ENCODE measurements around the gene PCDH9. TPM values are rescaled to one million over a fixed set of nuclear protein-coding genes. Genes with fewer than 3 reads are reported as not detected.

The PCDH9 gene
- polyA plus RNA-seq, 1 of the 3 experiments (the other 2 are of a cell fraction): 1.3 TPM

GRCh38 chr13:67015976-67016600 lies 214.0 kb downstream of the PCDH9 start:
- Histone ChIP-seq H3K79me2 (ENCODE audit: insufficient read depth) (no peaks in the 10 kb centered on the region), H4K20me1 (ENCODE audit: insufficient read depth) (no peaks in the 10 kb centered on the region), H3K27me3 (ENCODE audit: insufficient read depth) (no peaks in the 10 kb centered on the region), H2AFZ (ENCODE audit: low read depth) (no peak overlapping the region), H3K9ac (no peak overlapping the region), H3K4me2 (no peak overlapping the region), H3K27ac (ENCODE audit: low read depth in 2 of 2, low read length in 1 of 2) (no peak overlapping the region), H3K4me3 (ENCODE audit: low read depth in 2 of 2, low read length in 1 of 2) (no peak overlapping the region), H3F3A (replicated peaks; ENCODE audit: insufficient read depth) (no peaks in the 10 kb centered on the region), H3K9me2 (no peaks in the 10 kb centered on the region), H3K36me3 (replicated peaks in 1 of 2; ENCODE audit: control insufficient read depth in 1 of 2, insufficient read depth in 2 of 2, low read length in 1 of 2) (no peaks in the 10 kb centered on the region), H3K4me1 (ENCODE audit: control insufficient read depth in 1 of 2, insufficient read depth in 2 of 2, low read depth in 1 of 2, low read length in 1 of 2) (no peaks in the 10 kb centered on the region), H3K9me3 (no peaks in the 10 kb centered on the region)
- DNase-seq: no peak
- POLR2A ChIA-PET: no interaction called here
- CTCF ChIA-PET: no interaction called here
- WGBS (ENCODE audit: low lambda C conversion rate): 88% methylated on average over 2 of the region's 2 CpGs
- TF ChIP-seq MAX (IDR thresholded peaks at IDR 0.05; ENCODE audit: low read depth) (no peak), NFIC (IDR thresholded peaks at IDR 0.05; ENCODE audit: borderline replicate concordance) (no peak), EZH2phosphoT487 (IDR thresholded peaks at IDR 0.05; ENCODE audit: borderline replicate concordance, low read depth) (no peak), YY1 (IDR thresholded peaks at IDR 0.05; ENCODE audit: low read depth) (no peak), SIN3A (IDR thresholded peaks at IDR 0.05; ENCODE audit: borderline replicate concordance, low read depth, low read length) (no peak), GABPA (IDR thresholded peaks at IDR 0.05; ENCODE audit: low read depth) (no peak), IRF3 (IDR thresholded peaks at IDR 0.05; ENCODE audit: low read depth, low read length) (no peak), RFX5 (IDR thresholded peaks at IDR 0.05; ENCODE audit: low read length) (no peak), SMC3 (IDR thresholded peaks at IDR 0.05; ENCODE audit: low read depth, low read length) (no peak), TCF12 (IDR thresholded peaks at IDR 0.05) (no peak), JUND (IDR thresholded peaks at IDR 0.05) (no peak), RCOR1 (IDR thresholded peaks at IDR 0.05; ENCODE audit: low read length) (no peak)

DNA sequence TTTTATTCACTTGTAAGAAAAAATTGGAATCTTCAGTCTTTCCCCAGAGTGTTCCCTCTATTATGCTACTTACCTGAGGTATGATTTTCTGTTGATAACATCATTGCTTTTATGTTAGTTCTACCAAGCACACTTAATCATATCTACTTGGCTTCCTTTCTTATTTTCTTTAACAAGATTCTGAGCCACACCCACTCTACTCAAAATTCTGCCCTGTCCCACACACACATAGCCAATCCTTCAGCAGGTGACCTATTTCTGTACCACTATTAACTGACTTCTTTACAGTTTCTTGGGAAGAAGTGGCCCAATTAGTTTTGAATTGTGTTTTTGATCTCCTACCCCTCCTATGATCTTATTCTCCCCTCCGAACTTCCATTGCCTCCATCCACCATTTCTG lies 215.7 kb downstream of the PCDH9 start:
- CTCF ChIA-PET: no interaction called here
- TF ChIP-seq USF1 (IDR thresholded peaks at IDR 0.05; ENCODE audit: borderline replicate concordance, low read depth): no peak
- no peak for TF ChIP-seq NRF1 (IDR thresholded peaks at IDR 0.05; ENCODE audit: low read depth, low read length)
- no peak for TF ChIP-seq RAD21 (IDR thresholded peaks at IDR 0.05; ENCODE audit: low read length)
- TF ChIP-seq FOSL2 (IDR thresholded peaks at IDR 0.05; ENCODE audit: borderline replicate concordance, low read depth): no peak
- TF ChIP-seq JUND (IDR thresholded peaks at IDR 0.05): no peak
- TF ChIP-seq CHD2 (IDR thresholded peaks at IDR 0.05; ENCODE audit: low read length, partially characterized antibody): no peak
- no peak for TF ChIP-seq RCOR1 (IDR thresholded peaks at IDR 0.05; ENCODE audit: low read length)
- no peak for TF ChIP-seq TAF1 (IDR thresholded peaks at IDR 0.05; ENCODE audit: borderline replicate concordance, low read depth, low read length)
- no peak for TF ChIP-seq TEAD4 (IDR thresholded peaks at IDR 0.05; ENCODE audit: borderline replicate concordance, insufficient read depth)
- TF ChIP-seq, protein P1, sequence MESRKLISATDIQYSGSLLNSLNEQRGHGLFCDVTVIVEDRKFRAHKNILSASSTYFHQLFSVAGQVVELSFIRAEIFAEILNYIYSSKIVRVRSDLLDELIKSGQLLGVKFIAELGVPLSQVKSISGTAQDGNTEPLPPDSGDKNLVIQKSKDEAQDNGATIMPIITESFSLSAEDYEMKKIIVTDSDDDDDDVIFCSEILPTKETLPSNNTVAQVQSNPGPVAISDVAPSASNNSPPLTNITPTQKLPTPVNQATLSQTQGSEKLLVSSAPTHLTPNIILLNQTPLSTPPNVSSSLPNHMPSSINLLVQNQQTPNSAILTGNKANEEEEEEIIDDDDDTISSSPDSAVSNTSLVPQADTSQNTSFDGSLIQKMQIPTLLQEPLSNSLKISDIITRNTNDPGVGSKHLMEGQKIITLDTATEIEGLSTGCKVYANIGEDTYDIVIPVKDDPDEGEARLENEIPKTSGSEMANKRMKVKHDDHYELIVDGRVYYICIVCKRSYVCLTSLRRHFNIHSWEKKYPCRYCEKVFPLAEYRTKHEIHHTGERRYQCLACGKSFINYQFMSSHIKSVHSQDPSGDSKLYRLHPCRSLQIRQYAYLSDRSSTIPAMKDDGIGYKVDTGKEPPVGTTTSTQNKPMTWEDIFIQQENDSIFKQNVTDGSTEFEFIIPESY (IDR thresholded peaks at IDR 0.05; ENCODE audit: borderline replicate concordance, low read depth): no peak
- TF ChIP-seq GABPA (IDR thresholded peaks at IDR 0.05; ENCODE audit: low read depth): no peak
- TF ChIP-seq NFIC (IDR thresholded peaks at IDR 0.05; ENCODE audit: borderline replicate concordance): no peak
- no peak for TF ChIP-seq CTCF (IDR thresholded peaks at IDR 0.05)
- no peak for TF ChIP-seq FOXJ3 (CRISPR knock-in tag; IDR thresholded peaks at IDR 0.05)
- no peak for TF ChIP-seq RXRA (IDR thresholded peaks at IDR 0.05; ENCODE audit: borderline replicate concordance, low read depth)
- no peak for TF ChIP-seq RFX5 (IDR thresholded peaks at IDR 0.05; ENCODE audit: low read length)
- Histone ChIP-seq H2AFZ (ENCODE audit: low read depth) (no peak overlapping the region), H3K4me3 (ENCODE audit: low read depth in 2 of 2, low read length in 1 of 2) (no peak overlapping the region), H3K79me2 (ENCODE audit: insufficient read depth) (no peaks in the 10 kb centered on the region), H3K4me2 (no peak overlapping the region), H3K27ac (ENCODE audit: low read depth in 2 of 2, low read length in 1 of 2) (no peak overlapping the region), H3K36me3 (replicated peaks in 1 of 2; ENCODE audit: control insufficient read depth in 1 of 2, insufficient read depth in 2 of 2, low read length in 1 of 2) (no peaks in the 10 kb centered on the region), H3K9me2 (no peaks in the 10 kb centered on the region), H3K4me1 (ENCODE audit: control insufficient read depth in 1 of 2, insufficient read depth in 2 of 2, low read depth in 1 of 2, low read length in 1 of 2) (no peaks in the 10 kb centered on the region), H3K9me3 (no peaks in the 10 kb centered on the region), H4K20me1 (ENCODE audit: insufficient read depth) (no peaks in the 10 kb centered on the region), H3F3A (replicated peaks; ENCODE audit: insufficient read depth) (no peaks in the 10 kb centered on the region), H3K27me3 (ENCODE audit: insufficient read depth) (no peaks in the 10 kb centered on the region), H3K9ac (no peak overlapping the region)
- 89% methylated on average over 1 of the region's 1 CpG for WGBS (ENCODE audit: low lambda C conversion rate)
- DNase-seq: no peak
- POLR2A ChIA-PET: no interaction called here

All from SK-N-SH (cell line).